GM21515 (cell line): ENCODE data around the gene ESAM.
"Not testable (repeated sequence)": the region's sequence is repeated elsewhere in the genome, so short reads cannot be mapped to it uniquely, and the experiment has no call there.

Experiments used
- ATAC-seq: cut with Tn5 transposase; IDR thresholded peaks from one replicate; pipeline ENCODE4 v1.9.1; 2021; ENCODE audit not compliant: unreplicated experiment

The ESAM gene

DNA sequence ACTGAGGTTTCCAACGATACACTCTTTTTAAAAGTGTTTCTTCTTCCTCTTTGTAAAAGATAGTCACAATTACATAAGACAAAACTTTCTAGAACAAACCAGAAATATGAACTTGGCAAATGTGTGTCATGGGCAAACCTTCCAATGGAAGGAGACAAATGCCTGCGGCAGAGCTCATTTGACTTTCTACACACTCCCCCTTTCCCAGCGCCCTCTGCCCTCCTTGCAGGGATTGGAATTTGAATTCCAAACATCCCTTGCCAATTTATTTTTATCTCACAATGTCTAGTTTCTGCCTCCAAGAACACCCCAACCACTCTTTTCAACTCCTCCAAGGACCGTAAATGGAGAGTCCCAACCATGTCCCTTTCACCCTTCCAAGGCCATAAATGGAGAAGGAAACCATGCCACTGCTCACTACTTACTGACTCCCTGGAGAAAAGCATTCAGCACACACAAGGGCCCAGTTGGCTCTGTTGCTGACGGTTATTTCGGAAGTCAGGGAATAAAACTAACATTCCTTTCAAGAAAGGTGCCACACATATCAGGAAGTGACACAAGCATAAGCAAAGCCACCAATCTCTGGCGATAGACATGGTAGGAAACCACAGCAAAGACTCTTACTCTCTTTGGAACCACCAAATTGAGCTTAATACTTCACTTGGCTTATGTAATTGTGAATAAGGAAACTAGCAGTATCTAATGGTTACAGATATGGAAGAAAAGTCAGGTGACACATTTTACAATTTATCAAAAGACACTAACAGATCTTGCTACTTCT is 15.0 kb upstream of the ESAM start:
- no peak for ATAC-seq

DNA sequence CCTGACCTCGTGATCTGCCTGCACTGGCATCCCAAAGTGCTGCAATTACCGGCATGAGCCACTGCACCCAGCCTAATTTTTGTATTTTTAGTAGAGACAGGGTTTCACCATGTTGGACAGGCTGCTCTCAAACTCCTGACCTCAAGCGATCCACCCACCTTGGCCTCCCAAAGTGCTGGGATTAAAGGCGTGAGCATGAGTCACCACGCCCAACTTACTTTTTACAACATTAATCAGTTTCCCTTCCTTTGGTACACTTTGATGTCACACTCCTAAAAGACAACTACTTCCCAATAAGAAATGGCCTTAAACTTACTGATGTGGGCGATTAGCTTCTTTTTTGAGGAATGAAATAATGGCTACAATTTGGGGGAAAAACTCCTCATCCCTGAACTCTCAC is 8.9 kb upstream of the ESAM start:
- ATAC-seq: not testable (repeated sequence)

DNA sequence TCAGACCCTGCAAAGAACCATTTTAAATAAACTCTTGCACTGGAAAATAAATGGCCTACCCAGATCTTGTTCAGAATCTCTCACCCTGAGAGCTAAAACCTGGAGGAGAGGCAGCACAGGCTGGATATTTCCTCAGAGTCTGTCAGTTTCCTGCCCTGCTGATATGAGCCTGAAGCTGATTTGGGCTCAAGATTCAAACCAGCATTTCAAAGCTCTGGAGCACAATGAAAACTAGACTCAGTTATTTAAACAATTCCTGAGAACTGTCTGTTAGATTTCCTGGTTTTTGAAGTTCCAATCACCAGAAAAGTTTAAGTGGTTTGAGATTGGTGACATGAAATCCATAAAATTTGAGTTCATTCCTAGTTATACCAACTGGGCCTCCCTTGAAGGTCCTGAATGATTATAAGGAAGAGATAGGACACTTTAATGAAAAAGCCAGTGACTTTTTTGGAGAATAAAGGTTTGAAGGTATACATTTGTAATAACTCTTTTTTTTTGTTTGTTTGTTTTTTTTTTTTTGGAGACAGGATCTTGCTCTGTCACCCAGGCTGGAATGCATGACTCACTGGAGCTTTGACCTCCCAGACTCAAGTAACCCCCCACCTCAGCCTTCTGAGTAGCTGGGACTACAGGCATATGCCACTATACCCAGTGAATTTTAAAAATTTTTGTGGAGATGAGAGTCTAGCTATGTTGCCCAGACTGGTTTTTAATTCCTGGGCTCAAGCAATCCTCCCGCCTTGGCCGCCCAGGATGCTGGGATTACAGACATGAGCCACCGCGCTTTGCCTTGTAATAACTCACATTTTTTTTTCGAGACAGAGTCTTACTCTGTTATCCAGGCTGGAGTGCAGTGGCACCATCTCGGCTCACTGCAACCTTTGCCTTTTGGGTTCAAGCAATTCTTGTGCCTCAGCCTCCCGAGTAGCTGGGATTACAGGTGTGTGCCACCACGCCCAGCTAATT is 8.0 kb upstream of the ESAM start:
- no peak for ATAC-seq

DNA sequence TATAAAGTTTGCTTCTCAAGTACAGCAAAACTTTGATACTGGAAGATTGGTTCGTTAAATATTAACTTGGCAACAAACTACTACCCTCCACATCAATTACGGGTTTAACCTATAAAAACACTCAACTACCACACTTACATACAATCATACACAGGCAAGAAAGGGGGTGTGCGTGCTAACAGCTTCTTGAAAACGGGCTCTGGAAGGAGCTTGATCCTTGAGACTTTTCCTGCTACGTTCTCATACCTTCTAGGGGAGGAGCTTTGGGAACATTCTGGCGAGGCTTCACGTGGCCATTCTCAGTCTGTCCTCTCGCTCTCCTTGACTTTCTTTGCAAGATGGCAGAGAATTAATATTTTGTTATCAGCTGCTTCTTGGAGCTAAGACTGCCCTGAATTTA is 6.8 kb upstream of the ESAM start:
- no peak for ATAC-seq

DNA sequence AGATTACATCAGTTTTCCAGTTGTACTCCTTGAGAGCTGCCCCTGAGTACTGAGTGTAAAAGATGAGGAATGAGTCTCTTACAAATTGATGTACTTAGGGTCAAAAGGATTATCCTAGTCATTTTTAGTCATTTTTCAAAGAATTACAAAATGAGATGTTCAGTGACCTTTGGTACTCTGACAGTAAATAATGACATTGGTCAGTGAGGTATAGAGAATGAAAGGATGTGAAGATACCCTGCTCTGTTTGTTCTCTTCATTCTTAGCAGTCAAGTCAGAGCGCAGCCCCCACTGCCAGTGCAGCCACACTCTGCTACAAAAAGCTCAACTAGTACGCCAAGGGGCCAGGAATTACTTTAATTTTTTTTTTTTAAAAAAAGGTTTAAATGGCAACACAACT is 4.1 kb upstream of the ESAM start:
- ATAC-seq: no peak

DNA sequence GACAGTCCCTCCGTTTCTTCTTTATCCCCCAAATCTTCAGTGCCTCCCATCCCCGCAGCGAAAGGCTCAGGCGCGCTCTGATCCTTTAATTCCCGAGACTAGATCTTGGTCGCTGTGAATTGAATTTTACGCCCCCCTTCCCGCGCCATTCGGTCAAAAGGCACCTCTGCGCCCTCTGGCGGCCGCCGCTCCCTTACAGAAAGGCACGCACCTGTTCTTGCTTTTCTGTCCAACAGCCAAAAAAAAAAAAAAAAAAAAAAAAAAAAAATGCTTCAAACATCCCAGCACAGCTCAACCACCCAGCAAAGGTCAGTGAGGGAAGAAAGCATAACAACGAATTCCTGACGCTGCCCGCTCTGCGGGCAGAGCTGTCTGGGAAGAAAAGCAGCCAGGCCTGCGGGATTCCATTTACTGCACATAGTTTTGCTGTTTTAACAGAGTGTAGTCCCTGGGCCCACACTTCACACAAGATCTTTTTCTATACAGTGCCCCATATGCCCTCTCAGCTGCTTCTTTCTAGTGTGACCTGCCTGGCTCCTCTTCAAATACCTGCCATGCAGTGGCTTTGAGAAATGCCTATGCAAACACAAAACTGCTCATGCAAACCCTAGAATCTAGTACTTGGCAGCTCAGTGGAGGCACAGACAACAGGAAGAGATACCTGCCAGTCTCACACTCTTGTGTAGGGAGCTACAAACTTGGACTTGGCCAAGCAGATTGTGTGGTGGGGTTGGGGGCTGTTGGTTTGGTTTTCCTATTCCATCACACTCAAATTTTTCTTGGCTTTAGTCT is 1.3 kb upstream of the ESAM start:
- ATAC-seq: peak; percentile 28

DNA sequence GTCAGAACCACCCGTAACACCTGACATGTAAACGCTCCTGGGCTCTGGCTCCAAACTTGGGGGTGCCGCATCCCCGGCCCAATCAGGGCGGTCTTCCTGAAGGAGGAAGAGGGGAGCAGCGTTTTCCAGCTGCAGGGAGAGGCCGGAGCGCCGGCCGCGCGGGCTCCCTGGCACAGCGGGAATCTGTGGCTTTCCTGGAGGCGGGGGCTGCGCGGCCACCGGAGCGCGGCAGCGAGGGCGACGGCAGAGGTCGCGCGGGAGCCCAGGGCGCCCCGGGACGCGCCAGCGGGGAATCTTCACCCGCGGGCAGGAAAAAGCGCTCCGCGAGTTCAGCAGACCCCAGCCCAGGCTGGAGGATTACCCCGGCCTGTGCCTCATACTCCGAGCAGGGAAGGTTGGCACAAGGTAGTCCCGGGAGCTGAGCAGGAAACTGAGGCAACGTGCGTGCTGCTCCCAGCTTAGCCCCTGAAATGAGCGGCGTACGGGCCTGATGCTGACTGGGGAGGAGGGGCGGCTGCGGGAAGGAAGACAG is 600 bp upstream of the ESAM start:
- ATAC-seq: peak; percentile 10

DNA sequence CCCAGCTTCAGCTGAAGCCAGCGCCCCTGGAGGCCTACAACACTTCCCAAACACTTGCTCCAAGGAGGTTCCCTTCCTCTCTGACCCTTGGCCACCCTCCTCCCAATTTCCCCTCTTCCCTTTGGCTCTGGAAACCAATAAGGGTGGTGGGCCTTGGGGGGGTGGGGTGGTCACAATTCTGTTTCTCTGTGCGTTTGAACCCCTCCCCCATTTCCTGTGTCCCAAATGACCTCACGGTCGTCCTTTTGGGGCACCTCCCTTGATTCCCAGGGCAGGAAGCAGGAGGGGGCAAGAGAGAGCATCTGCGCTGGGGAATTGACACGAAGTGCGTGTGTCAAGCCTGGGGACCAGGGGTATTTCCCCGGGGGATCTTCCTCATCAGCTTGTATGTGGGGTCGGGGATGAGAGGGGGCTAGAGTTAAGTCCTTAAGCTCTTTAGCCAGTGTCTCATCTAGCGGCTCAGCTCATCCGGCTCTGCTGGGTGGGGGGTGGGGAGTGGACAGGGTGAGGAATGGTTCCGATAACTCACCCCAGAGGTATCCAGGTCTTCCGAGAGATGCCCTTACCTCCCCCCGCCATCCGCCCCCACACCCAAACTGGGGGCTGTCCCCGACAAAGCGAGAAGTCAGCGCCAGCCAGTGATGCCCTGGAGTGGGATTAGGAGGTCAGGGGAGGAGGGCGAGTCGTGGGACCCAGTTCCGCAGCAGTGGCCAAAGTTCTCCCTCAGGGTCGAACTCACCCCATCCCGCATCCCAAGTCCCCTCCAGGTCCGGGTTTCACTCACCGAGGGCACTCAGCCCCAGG is 587 bp downstream of the ESAM start:
- peak; percentile 5 for ATAC-seq

DNA sequence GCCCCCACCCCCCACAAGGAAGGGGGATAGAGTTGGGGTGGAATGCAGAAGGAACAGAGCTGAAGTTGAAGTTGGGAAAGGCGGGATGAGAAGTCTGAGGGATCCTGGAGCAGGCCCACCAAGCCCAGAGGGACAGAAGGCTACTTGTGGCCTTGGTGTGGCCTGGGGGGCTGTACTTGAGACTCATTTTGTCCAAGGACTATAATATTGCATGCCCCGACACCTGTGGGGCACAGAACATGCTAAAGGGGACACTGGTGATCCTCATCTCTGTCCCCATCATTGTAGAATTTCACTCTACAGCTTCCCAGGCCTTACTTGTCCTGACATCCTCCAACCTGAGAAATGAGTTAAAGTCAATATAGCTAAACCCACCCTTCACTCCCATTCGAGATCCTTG is 1.3 kb downstream of the ESAM start:
- no peak for ATAC-seq

DNA sequence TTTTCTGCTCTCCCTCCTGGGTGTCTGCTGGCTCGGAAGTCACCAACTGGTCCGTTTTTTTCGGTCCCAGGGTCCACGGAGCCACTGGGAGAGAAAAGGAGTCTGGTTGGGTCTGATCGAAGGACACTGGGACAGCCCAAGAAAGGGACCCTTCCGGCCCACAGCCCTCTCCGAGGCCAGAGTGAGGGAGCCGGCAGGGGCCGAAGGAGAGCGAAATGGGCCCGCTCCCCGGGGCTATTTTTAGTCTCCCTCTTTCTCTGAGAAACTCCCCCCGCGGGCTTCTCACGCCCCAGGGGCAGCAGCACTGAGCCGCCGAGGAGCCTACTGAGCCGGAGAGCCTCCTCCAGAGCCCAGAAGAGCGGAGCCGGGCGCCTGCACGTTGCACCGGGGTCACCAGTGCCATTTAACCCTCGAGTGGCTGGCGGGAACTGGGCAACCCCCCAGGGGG is 1.9 kb downstream of the ESAM start:
- ATAC-seq: no peak

DNA sequence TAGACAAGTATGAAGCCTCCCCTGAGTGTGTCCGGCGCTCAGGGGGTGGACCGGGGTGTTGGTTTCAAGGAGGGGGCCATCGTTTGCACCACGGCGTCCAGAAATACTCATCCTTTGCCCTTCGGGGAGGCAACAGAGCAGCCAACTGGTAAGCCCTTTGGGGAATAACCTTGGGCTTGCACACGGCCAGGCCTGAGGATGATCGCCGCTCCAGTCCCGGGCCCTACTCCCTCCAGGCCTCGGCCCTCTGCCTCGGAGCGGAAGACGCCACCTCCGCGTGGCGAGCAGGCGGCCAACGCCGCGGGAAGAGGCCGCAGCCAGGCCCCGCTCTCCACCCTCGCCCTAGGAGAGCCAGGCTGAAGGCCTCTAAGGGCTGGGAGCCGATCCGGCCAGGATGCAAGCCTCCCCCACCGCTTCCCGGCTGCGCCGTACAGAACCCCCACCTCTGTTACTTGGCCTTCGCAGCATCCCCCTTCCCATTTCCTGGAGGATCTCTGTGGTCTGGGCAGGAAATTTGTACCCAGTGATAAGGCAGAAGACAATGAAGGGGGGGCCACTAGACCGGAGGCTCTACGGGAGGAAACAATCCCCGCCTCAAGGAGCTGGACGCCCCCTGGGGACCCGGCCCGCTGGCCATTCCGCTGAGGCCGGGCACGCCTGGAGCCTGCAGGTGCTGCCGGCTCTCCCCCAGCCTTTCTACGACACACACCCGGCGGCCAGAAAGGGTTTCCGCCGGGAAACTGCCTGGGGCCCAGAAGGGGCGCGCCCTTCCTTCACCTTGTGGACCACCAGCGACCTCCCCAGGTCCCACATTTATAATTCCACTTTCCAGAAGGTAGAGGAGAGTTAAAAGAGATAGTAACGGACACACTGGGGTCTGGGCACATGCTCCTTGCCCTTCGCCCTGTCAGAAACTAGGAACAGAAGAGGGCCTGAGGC is 2.6 kb downstream of the ESAM start:
- ATAC-seq: no peak

DNA sequence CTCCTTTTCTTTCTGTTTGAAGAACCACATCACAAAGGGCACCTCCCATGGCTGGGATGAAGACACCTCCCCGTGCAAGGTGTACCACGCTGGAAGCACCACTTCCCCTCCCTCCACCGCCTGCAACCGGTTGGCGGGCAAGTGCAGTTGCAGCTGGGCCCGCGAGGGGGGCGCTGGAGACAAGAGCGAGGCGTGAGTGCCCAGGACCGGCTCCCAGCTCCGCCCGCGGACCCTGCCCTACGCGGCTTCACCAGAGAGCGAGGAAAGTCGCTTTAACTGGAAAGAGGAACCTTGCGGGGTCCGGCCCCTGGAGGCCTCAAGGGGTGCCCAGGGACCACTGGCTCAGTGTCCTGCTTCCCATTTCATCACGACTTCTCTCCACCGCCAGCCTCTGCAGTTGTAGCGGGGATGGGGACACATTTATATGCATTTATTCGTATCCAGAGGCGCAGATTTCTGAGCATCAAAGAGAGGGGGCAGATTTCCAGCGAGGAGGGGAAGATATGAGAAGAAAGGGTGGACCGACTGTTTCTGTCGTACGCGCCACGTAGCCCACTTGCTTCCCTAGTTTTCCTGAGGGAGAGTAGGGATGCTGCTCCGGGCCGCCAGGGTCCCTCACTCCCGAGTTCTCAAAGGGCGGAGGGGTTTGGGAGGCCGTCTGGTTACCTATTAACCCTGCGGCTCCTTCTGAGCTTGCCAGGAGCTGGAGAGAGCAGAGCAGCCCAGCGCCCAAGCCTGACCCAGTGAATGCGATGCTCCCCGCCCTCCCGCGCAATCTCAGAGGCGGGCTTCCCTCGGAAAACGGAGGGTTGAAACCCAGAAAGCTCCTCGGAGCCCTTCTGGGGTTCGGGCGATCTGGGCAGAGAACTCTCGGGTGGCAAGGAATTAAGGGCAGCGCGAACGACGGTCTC is 3.5 kb downstream of the ESAM start:
- peak; percentile 48 for ATAC-seq

DNA sequence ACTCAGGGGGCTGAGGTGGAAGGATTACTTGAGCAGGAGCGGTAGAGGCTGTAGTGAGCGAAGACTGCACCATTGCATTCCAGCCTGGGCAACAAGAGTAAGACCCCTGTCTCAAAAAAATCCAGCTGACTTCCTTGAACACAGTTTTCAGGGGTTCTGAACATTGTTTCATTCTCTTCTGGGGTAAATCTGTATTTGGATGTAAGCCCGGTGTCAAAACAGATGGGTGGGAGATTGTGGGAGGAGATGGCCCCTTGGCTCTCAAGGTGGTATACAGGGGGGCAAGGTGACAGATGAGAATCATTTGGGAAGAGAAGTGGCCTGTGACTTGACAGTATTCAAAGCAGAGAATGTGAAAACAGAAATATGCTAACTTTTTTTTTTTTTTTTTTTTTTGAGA is 4.8 kb downstream of the ESAM start:
- ATAC-seq: no peak

DNA sequence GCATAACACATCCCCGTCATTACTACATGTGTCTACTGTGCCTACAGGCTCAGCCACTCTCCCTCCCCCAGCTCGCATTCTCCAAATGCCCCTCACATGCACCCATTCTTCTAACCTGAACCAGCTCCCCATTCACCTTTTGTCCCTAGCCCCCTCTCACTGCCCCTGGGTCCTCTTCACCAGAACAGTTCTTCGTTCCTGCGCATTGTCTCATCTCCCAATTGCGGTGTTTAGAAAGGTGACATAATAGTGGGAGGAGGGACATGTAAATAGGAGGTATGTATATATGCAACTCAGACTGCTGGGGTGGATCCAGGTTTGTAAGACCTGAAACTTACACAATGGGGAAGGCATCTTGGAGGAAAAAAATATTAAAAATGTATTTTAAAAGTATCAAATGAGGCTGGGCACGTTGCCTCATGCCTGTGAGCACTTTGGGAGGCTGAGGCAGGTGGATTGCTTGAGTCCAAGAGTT is 5.3 kb downstream of the ESAM start:
- no peak for ATAC-seq

DNA sequence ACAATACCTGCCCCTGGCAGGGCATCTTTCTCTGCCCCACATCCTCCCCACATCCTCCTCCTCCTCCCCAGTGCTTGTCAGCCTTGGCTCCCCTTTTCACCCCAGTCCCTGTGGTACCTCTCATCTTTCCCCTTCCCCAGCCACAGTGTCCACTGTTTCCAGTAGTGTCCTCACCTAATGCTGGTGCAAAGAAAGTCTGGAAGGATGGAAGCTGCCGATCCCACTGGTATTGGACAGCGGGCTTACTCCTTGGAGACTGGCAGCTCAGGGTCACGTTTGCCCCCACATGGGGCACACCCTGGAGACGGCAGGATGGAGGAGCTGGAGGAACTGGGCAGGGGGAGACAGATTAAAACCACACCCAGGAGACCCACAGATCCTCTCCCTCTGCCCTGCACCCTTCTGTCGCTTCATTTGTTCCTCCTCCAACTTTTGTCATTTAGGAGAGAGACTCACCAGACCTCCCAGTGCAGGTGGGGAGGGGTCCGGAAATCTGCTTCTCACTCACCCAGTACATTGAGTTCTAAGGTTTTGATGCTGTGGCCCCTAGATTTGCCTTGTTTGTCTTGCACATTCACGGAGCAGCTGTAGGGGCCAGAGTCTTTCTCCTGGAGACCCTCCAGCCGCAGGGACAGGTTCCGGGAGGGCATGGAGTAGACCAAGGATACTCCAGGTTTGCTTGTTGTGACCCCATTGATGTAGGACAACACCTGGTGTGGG is 5.9 kb downstream of the ESAM start:
- no peak for ATAC-seq

DNA sequence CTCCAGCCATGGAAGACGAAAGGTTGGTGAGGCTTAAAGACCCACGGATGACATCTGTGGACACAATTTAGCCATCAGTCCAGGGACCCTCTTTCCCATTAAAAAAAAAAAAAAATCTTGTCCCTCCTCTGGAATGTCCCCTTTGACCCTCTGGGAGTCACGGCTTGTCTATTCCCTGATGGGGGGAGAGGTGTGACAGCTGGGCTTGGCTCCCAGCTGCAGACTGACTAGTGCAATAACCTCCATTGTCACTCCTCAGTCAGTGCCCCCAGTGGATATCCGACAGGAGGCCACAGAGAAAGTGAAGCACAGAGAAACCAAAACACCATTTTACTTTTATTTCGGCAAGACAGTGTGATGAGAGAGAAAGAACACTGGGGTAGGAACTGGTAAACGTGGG is 7.4 kb downstream of the ESAM start:
- ATAC-seq: no peak

DNA sequence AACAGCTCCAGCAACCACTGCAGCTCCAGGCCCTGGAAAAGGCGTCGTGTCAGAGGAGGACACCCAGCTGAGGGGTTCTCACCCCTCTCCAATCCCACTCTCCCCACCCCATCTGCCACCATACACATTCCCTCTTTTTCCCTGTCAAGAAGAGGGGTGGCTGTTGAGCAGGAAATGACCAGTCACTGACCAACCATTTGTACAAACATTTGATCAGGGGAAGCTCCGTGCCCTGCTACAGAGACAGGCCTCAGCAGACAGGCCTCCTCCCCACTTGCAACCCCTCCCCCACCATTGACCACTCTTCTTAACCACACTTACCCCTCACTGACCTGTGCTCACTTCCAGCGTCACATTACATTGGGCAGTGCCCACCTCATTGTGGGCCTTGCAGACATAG is 7.8 kb downstream of the ESAM start:
- no peak for ATAC-seq
